SK-N-SH (cell line): ENCODE data around the gene KCNK18. TPM values are rescaled to one million over a fixed set of nuclear protein-coding genes. Genes with fewer than 3 reads are reported as not detected.

Experiments used
- CTCF ChIA-PET: fragments of 300-600, 350-600 bp; formaldehyde crosslinking; extraction: SDS; loops from one replicate; lab custom pipeline; 2021; lab: Yijun Ruan, JAX
- POLR2A ChIA-PET: fragments of 350-600 bp; sonication (Branson Sonifier 250); formaldehyde crosslinking; extraction: SDS; loops from one replicate; lab custom pipeline; 2020; ENCODE audit warnings: antibody characterized with exemption, inconsistent platforms; lab: Yijun Ruan, JAX
- DNase-seq: peaks from one replicate; pipeline ENCODE4 v3.0.0; 2012
- H2AFZ ChIP-seq: fragments of 200-600 bp; sonication (generic); 2 replicates; pipeline ENCODE4 v1.8.1; 2016; ENCODE audit warnings: antibody characterized with exemption, mild to moderate bottlenecking, low read depth
- H3F3A ChIP-seq: fragments of 200-600 bp; sonication (generic); replicated peaks from 2 replicates; pipeline ENCODE3; 2016; ENCODE audit warnings: antibody characterized with exemption, mild to moderate bottlenecking; ENCODE audit not compliant: insufficient read depth
- H3K27ac ChIP-seq, 2 experiments: fragments of 200-500 bp in 1 of 2; fragments of 200-600 bp in 1 of 2; sonication (Bioruptor generic) in 1 of 2; sonication (generic), shearing (Covaris generic) in 1 of 2; 2 replicates each; pipeline versions ENCODE4 v1.5.1 to v1.6.1; 2014 to 2016; ENCODE audit warnings: low read depth in 2 of 2, inconsistent platforms in 1 of 2, low read length in 1 of 2, mild to moderate bottlenecking in 1 of 2, mixed read lengths in 1 of 2
- H3K27me3 ChIP-seq: fragments of 200-600 bp; sonication (generic), shearing (Covaris generic); 2 replicates; pipeline ENCODE4 v1.6.1; 2016; ENCODE audit warnings: mixed run types; ENCODE audit not compliant: insufficient read depth
- H3K36me3 ChIP-seq, 2 experiments: fragments of 200-500 bp in 1 of 2; fragments of 200-600 bp in 1 of 2; sonication (Bioruptor generic) in 1 of 2; sonication (generic) in 1 of 2; replicated peaks in 1 of 2; 2 replicates each; pipeline versions ENCODE3 to v1.5.1; 2014 to 2016; ENCODE audit warnings: low read length in 1 of 2, mild to moderate bottlenecking in 1 of 2; ENCODE audit not compliant: insufficient read depth in 2 of 2, control insufficient read depth in 1 of 2
- H3K4me1 ChIP-seq, 2 experiments: fragments of 200-500 bp in 1 of 2; fragments of 200-600 bp in 1 of 2; sonication (Bioruptor generic) in 1 of 2; sonication (generic), shearing (Covaris generic) in 1 of 2; 2 replicates each; pipeline versions ENCODE4 v1.5.1 to v1.6.1; 2014 to 2016; ENCODE audit warnings: low read depth in 1 of 2, low read length in 1 of 2, mixed run types in 1 of 2; ENCODE audit not compliant: insufficient read depth in 2 of 2, control insufficient read depth in 1 of 2
- H3K4me2 ChIP-seq: fragments of 200-600 bp; sonication (generic), shearing (Covaris generic); 2 replicates; pipeline ENCODE4 v1.6.1; 2017; ENCODE audit warnings: mixed run types
- H3K4me3 ChIP-seq, 2 experiments: fragments of 200-500 bp in 1 of 2; fragments of 200-600 bp in 1 of 2; sonication (Bioruptor generic) in 1 of 2; sonication (generic), shearing (Covaris generic) in 1 of 2; 2 replicates each; pipeline versions ENCODE4 v1.5.1 to v1.8.1; 2014 to 2016; ENCODE audit warnings: low read depth in 2 of 2, inconsistent platforms in 1 of 2, low read length in 1 of 2, mild to moderate bottlenecking in 1 of 2, mixed read lengths in 1 of 2, moderate library complexity in 1 of 2
- H3K79me2 ChIP-seq: fragments of 200-600 bp; sonication (generic); 2 replicates; pipeline ENCODE4 v1.8.1; 2017; ENCODE audit warnings: mild to moderate bottlenecking; ENCODE audit not compliant: insufficient read depth
- H3K9ac ChIP-seq: fragments of 200-600 bp; sonication (generic); 2 replicates; pipeline ENCODE4 v1.6.1; 2017; ENCODE audit warnings: mixed run types
- H3K9me2 ChIP-seq: fragments of 200-600 bp; sonication (generic); 2 replicates; pipeline ENCODE4 v1.6.1; 2017; ENCODE audit warnings: mixed run types
- H3K9me3 ChIP-seq: fragments of 200-600 bp; sonication (generic); 2 replicates; pipeline ENCODE4 v1.6.1; 2017; ENCODE audit warnings: mixed run types, mild to moderate bottlenecking, moderate library complexity
- H4K20me1 ChIP-seq: fragments of 200-600 bp; sonication (generic); 2 replicates; pipeline ENCODE4 v1.6.1; 2017; ENCODE audit warnings: mild to moderate bottlenecking, mixed run types; ENCODE audit not compliant: insufficient read depth
- ELF1 ChIP-seq: IDR thresholded peaks from 2 replicates; pipeline ENCODE4 v1.4.0; 2012
- FOXJ3 ChIP-seq: sonication (generic); formaldehyde crosslinking; IDR thresholded peaks from 2 replicates; pipeline ENCODE4 v1.5.1; 2020; ENCODE audit warnings: mild to moderate bottlenecking, missing genetic modification reagents
- GABPA ChIP-seq: IDR thresholded peaks from 2 replicates; pipeline ENCODE4 v1.4.0; 2012; ENCODE audit warnings: low read depth, mild to moderate bottlenecking
- IRF3 ChIP-seq: fragments of 150-350 bp; IDR thresholded peaks from 2 replicates; pipeline ENCODE4 v1.6.1; 2016; ENCODE audit warnings: mild to moderate bottlenecking, low read depth, low read length
- JUND ChIP-seq: IDR thresholded peaks from 2 replicates; pipeline ENCODE4 v1.4.0; 2012
- MAX ChIP-seq: IDR thresholded peaks from 2 replicates; pipeline ENCODE4 v1.4.0; 2012; ENCODE audit warnings: low read depth
- MEF2A ChIP-seq: IDR thresholded peaks from 2 replicates; pipeline ENCODE4 v1.4.0; 2012; ENCODE audit warnings: low read depth, borderline replicate concordance
- MXI1 ChIP-seq: IDR thresholded peaks from 2 replicates; pipeline ENCODE4 v1.6.1; 2012; ENCODE audit warnings: mild to moderate bottlenecking, low read depth, low read length, improper control_type of control experiment
- NFIC ChIP-seq: IDR thresholded peaks from 2 replicates; pipeline ENCODE4 v1.4.0; 2012; ENCODE audit warnings: borderline replicate concordance
- PBX3 ChIP-seq: IDR thresholded peaks from 2 replicates; pipeline ENCODE4; 2012
- POLR2AphosphoS5 ChIP-seq: IDR thresholded peaks from 2 replicates; pipeline ENCODE4 v1.6.1; 2012; ENCODE audit warnings: low read depth, low read length
- RCOR1 ChIP-seq: fragments of 150-350 bp; IDR thresholded peaks from 2 replicates; pipeline ENCODE4 v1.6.1; 2017; ENCODE audit warnings: antibody characterized with exemption, low read length
- REST ChIP-seq: IDR thresholded peaks from 2 replicates; pipeline ENCODE4 v1.6.1; 2012; ENCODE audit warnings: mild to moderate bottlenecking, low read depth, low read length, moderate library complexity
- RFX5 ChIP-seq: IDR thresholded peaks from 2 replicates; pipeline ENCODE4 v1.6.1; 2012; ENCODE audit warnings: mild to moderate bottlenecking, improper control_type of control experiment, low read length
- RXRA ChIP-seq: IDR thresholded peaks from 2 replicates; pipeline ENCODE4 v1.4.0; 2012; ENCODE audit warnings: low read depth, mild to moderate bottlenecking, borderline replicate concordance
- TAF1 ChIP-seq: IDR thresholded peaks from 2 replicates; pipeline ENCODE4 v1.6.1; 2012; ENCODE audit warnings: low read depth, mild to moderate bottlenecking, low read length, moderate library complexity, borderline replicate concordance
- YY1 ChIP-seq: IDR thresholded peaks from 2 replicates; pipeline ENCODE4 v1.4.0; 2012; ENCODE audit warnings: low read depth, mild to moderate bottlenecking
- ZBTB33 ChIP-seq: IDR thresholded peaks from 2 replicates; pipeline ENCODE4 v1.4.0; 2012; ENCODE audit warnings: low read depth, borderline replicate concordance
- WGBS: methylation state at CpG from one replicate; pipeline ENCODE4 v1.1.6; 2017; ENCODE audit warnings: low lambda C conversion rate; 5-methylcytosine and 5-hydroxymethylcytosine counted together
- polyA plus RNA-seq, 3 experiments: library from polyadenylated mRNA; depleted of rRNA; stranded (reverse); fragments of >200 nt; gene quantifications; 2 replicates each; pipeline ENCODE4 v1.2.3, GENCODE V29; 2012

The KCNK18 gene
- polyA plus RNA-seq, 1 of the 3 experiments (the other 2 are of a cell fraction): not detected

- Histone ChIP-seq H3K4me3 (no peak overlapping the region), H3K9me3 (no peaks in the 10 kb centered on the region), H3F3A (no peaks in the 10 kb centered on the region), H3K36me3 (no peaks in the 10 kb centered on the region), H2AFZ (no peak overlapping the region), H3K4me2 (no peak overlapping the region), H3K79me2 (no peaks in the 10 kb centered on the region), H3K9ac (no peak overlapping the region), H3K9me2 (no peaks in the 10 kb centered on the region), H3K27me3 (no peaks in the 10 kb centered on the region), H4K20me1 (no peaks in the 10 kb centered on the region)
- WGBS: 22% methylated on average over 4 of the region's 4 CpGs
- TF ChIP-seq MAX: no peak
- no peak for TF ChIP-seq RXRA
- TF ChIP-seq JUND: no peak
- no peak for TF ChIP-seq GABPA
- TF ChIP-seq ELF1: no peak
- TF ChIP-seq RCOR1: no peak
- no peak for TF ChIP-seq POLR2AphosphoS5
- no peak for TF ChIP-seq MXI1
- TF ChIP-seq PBX3: no peak
- TF ChIP-seq ZBTB33: no peak
- TF ChIP-seq MEF2A: no peak
- TF ChIP-seq REST: no peak
- no peak for TF ChIP-seq FOXJ3
- no peak for TF ChIP-seq IRF3
- no peak for TF ChIP-seq NFIC
- no peak for TF ChIP-seq YY1
- no peak for TF ChIP-seq TAF1
- TF ChIP-seq RFX5: no peak
- TF ChIP-seq, all 33 proteins: peak for 0
- ChIA-PET CTCF (interaction anchor here (0.7 to 3.3 kb wide), 8 partner anchors 9 to 410 kb away, joined by 3 to 25 read pairs (median 6); no protein-coding TSS in a partner anchor), POLR2A (no interaction called here)
- H3K27ac ChIP-seq: no peak overlapping the region
- no peak for DNase-seq
- no peaks in the 10 kb centered on the region for H3K4me1 ChIP-seq
These were observed 799 bp downstream of the KCNK18 start for GRCh38 chr10:117198088-117198487.
